GM18873 (cell line): Measurements from ENCODE around the gene MCOLN3.
"Not testable (repeated sequence)": the region's sequence is repeated elsewhere in the genome, so short reads cannot be mapped to it uniquely, and the experiment has no call there.

Experiments
- ATAC-seq: cut with Tn5 transposase; IDR thresholded peaks from one replicate; pipeline ENCODE4 v1.9.1; 2021; ENCODE audit warnings: mild to moderate bottlenecking, moderate library complexity, moderate number of reproducible peaks; ENCODE audit not compliant: unreplicated experiment, low FRiP score

The MCOLN3 gene

DNA sequence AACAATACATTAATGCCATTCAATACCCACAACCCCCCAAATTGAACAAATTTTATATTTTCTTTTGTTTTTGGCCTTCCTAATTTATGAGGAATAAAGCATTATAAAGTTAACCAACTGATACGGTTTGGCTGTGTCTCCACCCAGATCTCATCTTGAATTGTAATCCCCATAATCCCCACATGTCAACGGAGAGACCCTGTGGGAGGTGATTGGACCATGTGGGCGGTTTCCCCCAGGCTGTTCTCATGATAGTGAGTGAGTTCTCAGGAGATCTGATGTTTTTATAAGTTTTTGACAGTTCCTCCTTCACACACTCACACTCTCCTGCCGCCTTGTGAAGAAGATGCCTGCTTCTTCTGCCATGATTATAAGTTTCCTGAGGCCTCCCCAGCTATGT is 6.4 kb upstream of the MCOLN3 start:
- no peak for ATAC-seq

DNA sequence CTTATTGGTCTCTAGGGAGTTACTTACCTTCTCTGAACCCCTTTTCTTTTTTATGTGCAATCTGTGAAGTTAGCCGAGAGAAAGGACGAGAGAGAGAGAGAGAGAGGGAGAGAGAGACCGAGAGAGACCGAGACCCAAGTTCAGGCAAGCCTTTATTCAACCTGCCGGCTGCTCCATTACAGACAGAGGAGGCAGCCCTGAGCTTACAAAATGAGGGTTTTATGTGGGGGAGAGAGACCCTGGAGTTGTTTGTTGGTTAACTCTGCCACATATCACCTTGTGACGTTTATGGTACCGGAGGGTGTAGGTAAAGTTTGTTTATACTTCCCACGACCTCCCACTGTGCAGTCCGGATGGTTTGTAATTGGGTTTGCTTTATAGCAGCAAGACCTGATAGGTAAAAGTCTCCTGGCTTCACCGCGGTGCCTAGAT is 1.5 kb upstream of the MCOLN3 start:
- ATAC-seq, result no peak

DNA sequence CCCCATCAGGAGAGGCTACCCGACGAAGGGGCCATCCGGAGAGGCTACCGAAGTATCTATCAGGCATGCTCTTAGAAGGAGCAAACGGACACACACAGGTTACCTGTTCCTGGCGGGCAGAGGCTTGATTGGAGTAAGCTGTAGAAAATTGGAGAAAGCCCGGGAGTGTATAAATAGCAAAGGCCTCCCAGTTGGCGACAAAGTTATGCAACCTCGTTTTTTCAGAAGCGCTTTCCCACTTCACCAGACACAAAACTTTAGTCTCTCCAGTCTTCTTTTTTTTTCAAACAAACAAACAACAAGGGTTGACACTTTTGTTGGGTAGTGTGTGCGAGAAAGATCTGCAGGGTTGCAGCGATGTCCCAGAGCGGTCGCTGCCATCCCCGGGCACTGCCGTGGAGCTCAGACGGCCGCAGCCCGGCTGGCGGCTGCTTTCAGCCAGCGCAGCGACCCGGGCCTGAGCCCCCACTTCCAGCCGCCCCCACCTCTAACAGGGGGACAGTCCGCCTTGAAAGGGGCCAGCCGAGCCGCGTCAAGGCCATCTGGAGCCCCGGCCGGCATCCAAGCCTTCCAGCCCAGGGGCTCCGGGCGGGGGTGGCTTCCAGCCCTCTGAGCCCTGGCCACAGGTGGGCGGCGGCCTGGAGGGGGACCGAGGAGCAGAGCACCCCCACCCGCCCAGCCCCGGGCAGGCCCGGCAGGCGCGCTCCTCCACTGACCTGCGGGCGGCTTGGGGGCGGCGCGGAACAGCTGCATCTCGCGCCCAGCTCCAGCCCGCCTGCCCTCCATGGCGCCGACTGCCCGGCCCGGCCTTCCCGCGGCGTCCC is 616 bp downstream of the MCOLN3 start:
- peak; percentile 30 for ATAC-seq

DNA sequence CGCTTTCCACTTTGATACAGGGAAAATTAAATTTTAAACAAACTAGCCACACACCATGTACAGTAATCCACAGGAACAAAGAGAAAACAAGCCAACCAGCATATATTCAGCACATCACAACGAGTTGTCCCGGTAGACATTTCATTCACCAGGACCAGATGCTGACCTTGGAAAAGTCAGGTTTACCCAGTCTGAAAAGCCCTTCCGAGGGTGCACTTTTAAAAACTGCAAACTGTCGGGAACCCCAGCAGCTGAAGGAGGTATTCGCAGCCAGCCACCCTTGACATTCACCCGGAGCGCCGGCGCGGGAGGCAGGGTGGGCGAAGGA is 1.2 kb downstream of the MCOLN3 start:
- ATAC-seq, result no peak

DNA sequence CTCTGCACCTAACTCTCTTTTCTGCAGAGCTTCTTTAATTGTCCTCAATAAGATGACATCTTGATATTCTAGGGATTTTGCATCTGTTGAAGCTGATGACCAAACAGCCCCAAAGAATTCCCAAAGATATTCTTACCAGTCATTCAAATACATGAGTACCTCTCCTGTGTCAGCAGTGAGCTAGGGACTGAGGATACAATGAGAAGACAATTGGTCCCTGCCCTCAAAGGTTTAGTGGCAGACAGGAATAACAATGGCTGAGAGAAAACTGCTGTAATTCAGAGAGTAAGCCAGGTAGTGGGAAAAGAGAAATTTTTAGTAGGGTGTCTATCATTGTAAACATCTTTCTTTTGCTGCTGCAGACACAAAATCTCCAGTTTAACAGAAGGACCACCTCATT is 5.9 kb downstream of the MCOLN3 start:
- ATAC-seq, result no peak

DNA sequence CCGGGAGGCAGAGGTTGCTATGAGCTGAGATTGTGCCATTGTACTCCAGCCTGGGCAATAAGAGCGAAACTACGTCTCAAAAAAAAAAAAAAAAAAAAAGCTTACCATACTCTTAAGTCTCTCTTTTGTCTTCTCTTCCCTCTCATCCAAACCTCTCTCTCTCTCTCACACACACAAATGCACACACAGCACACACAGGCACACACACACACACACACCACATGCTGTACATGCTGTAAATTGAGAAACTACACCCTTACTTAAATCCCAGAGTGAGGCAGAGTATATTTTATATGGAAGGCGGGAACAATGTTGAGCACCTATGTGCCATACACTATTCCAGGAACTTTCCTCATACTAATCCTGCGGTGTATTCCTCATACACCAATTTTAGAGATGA is 6.5 kb downstream of the MCOLN3 start:
- no peak for ATAC-seq

DNA sequence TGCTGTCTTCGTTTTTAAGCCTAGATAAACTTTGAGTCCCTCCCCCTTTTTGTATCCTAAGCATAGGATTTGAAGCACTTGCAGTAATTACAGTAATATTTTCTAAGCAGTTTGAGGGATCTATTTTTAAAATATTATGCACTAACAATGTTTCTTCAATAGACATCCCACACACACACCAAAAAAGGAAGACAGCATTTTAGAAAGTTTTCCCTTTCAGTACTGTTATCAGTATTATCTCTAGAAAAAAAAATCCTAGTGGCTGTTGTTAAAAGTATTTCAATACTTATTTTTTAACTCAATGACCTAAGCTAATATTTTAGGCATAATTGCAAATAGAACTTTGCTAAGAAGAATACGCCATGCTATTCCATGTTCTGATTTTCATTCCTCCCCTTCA is 15.1 kb downstream of the MCOLN3 start:
- ATAC-seq, result no peak

DNA sequence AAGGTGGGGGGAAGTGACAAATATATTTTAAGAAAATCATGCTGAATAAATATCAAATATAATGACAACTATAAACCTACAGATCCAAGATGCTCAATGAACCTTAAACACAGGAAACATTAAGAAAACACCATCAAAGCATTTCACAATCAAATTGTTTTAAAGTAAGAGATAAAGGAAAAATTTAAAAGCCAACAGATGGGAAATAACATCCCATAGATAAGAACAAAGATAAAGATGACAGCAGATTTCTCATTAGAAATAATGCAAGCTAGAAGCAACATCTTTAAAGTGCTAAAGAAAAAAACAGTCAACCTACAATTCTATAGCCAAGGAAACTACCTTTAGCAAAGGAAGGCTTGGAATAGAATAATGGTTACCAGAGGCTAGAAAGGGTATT is 17.8 kb downstream of the MCOLN3 start:
- no peak for ATAC-seq

DNA sequence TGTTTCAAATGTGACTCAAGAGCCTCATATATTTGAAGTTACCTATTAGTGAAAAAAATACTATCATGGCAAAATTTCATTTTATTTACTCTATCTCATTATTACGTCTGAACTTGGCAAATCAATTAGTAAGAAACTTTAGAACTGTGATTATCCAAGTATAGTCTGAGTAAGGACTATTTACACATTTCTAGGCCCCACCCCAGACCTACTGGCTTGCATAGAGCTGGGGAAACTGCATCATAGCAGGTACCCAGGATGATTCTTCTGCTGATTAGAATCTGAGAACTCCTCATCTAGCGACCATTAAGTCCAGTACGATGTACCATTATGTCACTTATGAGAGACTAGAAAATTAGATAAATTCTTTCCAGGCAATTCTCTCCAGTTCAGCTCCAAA is 20.1 kb downstream of the MCOLN3 start:
- ATAC-seq, result no peak

DNA sequence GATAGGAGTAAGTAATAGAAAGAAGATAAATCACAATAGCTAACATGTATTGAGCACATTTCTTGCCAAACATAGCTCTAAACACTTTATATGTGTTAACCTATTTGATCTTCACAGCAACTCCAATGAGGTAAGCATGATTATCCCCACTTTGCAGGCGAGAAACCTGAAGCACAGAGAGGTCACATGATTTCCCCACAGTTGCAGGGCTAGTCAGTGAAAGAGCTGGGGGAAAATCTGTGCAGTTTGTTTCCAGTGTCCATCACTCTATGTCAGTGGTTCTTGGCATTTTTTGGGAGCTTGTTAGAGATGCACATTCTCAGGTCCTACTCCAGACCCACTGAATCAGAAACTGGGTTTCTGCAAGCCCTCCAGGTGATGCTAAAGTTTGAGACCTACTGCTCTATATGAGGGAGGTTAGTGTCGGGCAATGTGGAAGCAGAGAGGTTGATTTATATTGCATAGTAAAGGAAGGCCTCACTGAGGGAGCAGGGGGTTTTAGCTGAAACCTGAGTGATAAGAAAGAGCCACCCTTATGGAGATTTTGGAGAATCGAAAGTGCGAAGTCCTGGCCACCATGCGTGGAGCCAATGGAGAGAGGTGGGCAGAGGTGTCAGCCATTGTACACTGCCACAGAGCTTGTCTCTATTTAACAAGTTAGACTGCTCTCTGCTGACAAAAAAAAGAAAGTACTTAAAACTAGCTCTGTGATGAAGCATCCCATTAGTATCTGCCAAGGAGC is 20.9 kb downstream of the MCOLN3 start:
- ATAC-seq, result no peak

DNA sequence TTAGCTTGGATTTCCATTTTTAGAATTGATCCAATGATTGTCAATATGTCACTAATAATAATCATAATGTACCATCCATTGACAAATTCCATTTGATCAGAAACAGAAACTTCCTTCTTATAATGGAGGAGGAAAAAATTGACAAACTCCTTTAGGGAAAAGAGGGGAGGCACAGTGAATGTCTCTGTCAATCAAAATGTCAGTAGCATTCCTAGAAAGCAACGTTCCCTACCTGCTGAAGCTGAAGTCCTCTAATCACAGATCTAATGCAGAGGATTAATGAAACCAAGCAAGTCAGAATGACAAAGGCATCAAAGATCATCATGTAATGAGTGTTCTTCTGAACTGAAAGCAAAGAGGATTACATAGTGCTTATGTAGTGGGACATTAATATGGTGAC is 22.4 kb downstream of the MCOLN3 start:
- no peak for ATAC-seq

DNA sequence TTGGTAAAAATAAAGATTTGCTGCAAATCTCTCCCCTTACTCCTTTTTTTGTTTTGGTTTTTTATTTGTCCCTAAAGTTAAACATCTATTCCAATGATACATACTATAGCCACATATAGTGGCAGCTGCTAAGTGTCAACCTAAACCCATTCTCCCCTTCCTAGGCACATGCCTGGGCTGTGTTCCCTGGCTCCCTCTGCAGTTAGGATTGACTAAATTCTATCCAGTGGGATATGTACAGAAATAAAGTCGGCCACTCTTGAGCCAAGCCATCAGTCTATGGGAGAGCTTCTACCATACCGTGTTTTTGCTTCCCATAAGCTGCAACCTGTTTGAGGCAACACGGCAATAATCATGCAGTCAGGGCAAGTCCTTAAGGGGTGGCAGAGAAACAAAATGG is 23.6 kb downstream of the MCOLN3 start:
- no peak for ATAC-seq

DNA sequence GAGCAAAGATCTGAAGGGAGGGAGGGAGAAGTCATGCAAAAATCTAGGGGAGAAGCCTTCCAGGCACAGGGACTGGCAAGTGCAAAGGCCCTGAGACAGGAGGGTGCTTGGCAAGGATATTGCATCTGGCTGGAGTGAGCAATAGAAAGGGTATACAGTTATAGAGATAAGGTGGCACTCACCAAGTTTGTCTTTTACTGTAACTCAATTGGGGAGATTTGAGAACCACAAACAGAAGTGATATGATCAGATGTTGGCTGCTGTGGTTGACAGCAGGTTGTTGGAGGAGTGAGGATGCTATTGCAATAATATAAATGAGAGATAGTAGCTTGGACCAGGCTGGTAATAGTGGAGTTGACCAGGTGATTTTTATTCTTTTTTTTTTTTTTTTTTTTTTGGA is 25.6 kb downstream of the MCOLN3 start:
- no peak for ATAC-seq

DNA sequence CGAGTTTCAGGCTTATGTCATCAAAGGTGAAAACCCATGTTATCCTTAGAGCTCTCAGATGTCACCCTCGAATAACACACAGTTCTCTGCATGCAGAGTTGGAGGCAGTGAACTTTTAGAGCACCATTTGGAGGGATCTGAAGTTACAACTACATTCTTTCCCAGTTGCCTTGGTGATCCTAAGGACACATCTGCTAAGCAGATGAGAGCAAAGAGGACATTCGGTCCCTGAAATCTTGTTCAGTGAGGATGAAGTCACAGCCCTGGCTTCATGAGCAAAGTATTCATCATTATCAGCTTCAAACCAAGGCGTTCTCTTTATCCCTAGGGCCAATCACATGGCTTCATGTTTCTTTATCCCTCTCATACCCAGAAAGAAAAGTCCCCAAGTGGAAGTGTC is 28.3 kb downstream of the MCOLN3 start:
- no peak for ATAC-seq

DNA sequence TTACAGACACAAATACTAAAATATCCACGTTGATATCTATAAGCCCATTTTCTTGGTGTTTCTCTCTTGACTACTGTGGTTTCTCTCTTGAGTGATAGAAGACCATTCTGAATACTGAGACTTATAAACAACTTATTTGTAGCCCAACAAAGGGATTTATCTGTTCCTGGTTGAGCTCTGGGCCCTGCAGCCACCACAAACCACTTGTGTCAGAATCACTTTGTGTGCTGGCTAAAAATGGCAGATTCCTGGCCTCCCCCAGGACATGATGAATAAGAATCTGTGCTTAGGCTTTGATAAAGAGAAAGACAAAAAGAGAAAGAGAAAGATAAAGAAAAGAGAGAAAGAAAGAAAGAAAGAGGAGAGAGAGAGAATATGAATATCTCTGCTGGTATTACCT is 32.5 kb downstream of the MCOLN3 start:
- ATAC-seq, result no peak

DNA sequence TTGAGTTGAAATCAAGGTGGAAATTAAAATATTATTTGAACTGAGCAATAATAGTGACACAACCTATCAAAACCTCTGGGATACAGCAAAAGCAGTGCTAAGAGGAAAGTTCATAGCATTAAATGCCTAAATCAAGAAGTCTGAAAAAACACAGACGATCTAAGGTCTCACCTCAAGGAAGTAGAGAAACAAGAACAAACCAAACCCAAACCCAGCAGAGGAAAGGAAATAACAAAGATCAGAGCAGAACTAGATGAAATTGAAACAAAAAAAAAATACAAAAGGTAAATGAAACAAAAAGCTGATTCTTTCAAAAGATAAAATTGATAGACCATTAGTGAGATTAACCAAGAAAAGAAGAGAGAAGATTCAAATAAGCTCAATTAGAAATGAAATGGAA is 42.7 kb downstream of the MCOLN3 start:
- ATAC-seq, result not testable (repeated sequence)

DNA sequence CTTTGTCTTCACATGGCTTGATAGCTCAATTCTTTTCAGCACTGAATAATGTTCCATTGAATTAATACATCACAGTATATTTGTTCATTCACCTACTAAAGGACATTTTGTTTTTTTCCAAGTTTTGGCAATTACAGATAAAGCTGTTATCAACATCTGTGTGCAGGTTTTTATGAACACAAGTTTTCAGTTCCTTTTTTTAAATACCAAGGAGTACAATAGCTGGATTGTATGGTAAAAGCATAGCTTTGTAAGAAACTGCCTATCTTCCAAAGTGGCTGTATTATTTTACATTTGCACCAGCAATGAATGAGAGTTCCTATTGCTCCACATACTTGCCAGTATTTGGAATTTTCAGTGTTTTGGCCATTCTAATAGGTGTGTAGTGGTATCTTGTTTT is 46.6 kb downstream of the MCOLN3 start:
- no peak for ATAC-seq

DNA sequence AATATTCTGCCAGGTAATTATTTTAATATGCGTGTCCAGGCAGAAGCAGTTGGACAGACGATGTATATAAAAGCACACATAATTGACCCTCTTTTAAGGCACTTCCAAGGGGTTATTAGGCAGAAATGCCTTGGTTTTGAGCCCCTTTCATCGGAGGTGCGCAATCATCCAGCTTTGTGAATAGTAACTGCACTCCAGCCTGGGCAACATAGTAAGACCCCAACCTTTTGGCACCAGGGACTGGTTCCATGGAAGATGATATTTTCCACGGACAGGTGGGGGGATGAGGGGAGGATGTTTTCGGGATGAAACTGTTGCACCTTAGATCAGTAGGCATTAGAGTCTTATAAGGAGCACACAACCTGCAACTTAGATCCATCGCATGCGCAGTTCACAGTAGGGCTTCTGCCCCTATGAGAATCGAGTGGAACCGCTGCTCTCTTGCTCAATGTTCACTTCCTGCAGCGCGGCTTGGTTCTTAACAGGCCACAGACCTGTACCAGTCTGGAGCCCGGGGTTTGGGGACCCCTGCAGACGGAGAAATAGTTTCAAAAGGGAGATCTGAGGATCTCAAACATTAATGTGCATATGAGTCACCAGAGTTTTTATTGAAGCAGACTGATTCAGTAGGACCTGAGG is 49.5 kb downstream of the MCOLN3 start:
- no peak for ATAC-seq

DNA sequence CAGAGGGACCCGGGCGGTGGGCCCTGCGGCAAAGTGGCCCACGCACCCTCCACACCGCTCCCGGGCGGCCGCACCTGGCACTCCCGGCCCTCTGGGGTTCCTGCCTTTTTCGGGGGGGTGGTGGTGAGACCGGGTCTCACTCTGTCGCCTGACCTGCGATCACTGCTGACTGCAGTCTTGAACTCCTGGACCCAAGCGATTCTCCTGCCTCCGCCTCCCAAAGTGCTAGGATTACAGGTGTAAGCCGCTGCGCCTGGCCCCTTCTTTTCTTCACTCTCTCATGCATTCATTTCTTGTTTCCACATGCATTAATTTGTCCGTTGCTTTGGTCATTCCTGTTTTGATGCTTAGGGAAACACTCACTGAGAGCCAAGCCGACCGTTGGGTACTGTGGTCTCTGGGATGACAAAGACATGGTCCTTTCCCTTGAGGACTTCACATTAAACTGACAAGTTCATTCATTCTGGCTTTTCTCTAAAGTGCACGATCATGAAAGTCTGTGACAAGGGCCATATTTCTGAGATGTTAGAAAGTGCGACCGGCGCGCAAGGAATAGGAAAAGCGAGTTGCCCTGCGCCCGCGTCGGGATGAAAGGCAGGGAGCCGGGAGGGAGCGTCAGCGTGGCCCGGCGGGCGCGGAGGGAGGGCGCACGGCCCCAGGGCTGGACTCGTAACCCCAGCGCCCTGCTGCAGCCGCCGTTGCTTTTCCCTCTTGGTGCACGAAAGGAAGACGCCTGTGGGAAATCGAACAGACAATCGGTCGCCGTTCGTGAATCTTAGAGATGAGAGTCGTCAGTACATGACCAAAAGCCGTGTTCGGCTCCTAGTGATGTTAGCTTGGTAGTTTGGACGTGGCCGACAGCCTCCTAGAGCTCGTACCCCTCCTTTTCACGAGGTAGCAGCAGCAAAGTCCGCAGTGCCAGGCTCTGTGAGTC is 50.4 kb downstream of the MCOLN3 start:
- ATAC-seq, result no peak

DNA sequence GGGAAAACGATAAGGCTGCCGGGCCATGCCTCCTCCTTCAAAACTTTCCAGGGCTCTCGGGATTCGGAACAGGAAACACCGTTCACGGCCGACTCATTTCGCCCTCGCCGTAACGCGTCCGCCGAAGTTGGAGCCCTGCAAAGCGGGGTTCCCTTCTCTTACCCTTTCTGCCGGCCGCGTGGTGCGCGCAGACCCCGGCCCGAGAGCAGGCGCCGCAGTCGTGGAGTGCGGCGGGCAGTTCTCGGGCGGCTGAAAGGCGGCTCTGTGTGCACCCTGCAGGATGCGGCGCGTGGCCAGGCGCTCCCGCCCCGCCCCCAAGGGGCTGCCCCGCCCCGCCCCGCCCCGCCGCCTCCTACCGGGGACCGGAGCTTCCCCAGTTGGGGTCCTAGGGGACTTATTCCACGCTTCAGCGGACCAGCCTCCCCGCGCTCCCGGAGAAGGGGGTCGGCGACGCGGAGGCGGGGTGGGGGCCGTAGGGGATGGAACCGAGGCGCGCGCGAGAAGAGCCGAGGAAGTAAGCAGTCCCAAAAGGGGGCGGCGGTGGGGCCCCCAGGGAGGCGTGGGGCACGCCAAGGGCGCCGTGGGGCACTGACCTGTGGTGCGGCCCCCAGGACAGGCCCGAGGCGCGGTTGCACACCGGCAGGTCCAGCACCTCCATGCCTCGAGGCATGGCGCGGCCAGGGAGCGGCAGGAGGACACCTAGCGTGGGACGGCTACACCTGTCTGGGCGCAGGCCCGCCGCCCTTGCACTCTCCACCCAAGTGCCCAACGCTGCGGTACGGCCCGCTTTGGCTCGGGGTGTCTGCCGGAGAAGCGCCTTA is 51.2 kb downstream of the MCOLN3 start, which contains the start of gene MCOLN2:
Gene MCOLN2 (minus strand): TSS at position 268 of the 821 bp plus-strand sequence. CDS start 241 bp downstream, at position 27.
- ATAC-seq, result peak; percentile 34
